Measurements from ENCODE around the gene GLG1. TPM values are rescaled to one million over a fixed set of nuclear protein-coding genes. Genes with fewer than 3 reads are reported as not detected.

The GLG1 gene
- total RNA-seq, 6 donors from 2014 or later: 88.3 to 149 (median 110) TPM

- WGBS, 2 donors: 79 to 89% methylated on average over 5 of the region's 5 CpGs
- Histone ChIP-seq H3K4me3 (no peak overlapping the region), H3K27ac (no peak overlapping the region), H3K9me3 (no peaks in the 10 kb centered on the region), H3K36me3 (no peaks in the 10 kb centered on the region), H3K27me3 (no peaks in the 10 kb centered on the region), H3K4me1 (peaks cover 5 to 31% (median 11%) of the 10 kb centered on the region in 4 donors)
- TF ChIP-seq POLR2AphosphoS5 (IDR thresholded peaks at IDR 0.05) (no peak), EP300 (IDR thresholded peaks at IDR 0.05) (no peak), POLR2A (IDR thresholded peaks at IDR 0.05) (no peak), CTCF (IDR thresholded peaks at IDR 0.05) (no peak)
- ATAC-seq (ENCODE audit: low FRiP score in 2 of 2) (no peak), DNase-seq (no peak)
These were observed 36.3 kb downstream of the GLG1 start for GRCh38 chr16:74570412-74571301.

GRCh38 chr16:74568961-74569631 lies 37.8 kb downstream of the GLG1 start:
- H3K9me3 ChIP-seq: no peaks in the 10 kb centered on the region
- 79 to 92% methylated on average over 5 of the region's 5 CpGs for WGBS, 2 donors
- DNase-seq (no peak), ATAC-seq (ENCODE audit: low FRiP score in 2 of 2) (no peak)
- peaks cover 9 to 44% (median 11%) of the 10 kb centered on the region in 4 donors for H3K4me1 ChIP-seq
- H3K27me3 ChIP-seq: no peaks in the 10 kb centered on the region
- no peaks in the 10 kb centered on the region for H3K36me3 ChIP-seq
- TF ChIP-seq EP300 (IDR thresholded peaks at IDR 0.05) (no peak), POLR2AphosphoS5 (IDR thresholded peaks at IDR 0.05) (no peak), POLR2A (IDR thresholded peaks at IDR 0.05) (no peak), CTCF (IDR thresholded peaks at IDR 0.05) (no peak)
- no peak overlapping the region for H3K27ac ChIP-seq
- no peak overlapping the region for H3K4me3 ChIP-seq

DNA sequence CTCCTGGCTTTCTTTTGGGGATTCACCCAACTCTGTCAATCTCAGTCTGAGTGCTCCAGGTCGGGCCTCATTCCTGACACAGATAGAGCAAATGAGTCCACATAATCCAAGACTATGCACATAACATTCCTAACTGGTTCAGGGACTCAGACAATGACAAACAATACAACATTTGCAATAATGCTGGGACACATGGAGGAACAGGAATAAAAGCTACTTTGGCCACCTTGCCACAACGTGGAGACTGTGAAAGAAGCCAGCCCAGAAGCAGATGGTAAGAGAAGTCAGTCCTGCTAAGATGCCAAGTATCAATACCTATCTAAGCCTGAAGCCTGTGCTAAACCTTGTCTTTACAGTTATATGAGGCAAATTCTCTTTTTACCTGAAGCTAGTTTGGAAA lies 39.0 kb downstream of the GLG1 start:
- Histone ChIP-seq H3K27ac (no peak overlapping the region), H3K4me1 (peaks cover 10 to 40% (median 12%) of the 10 kb centered on the region in 4 donors), H3K4me3 (no peak overlapping the region), H3K9me3 (no peaks in the 10 kb centered on the region), H3K27me3 (no peaks in the 10 kb centered on the region), H3K36me3 (no peaks in the 10 kb centered on the region)
- no peak for DNase-seq
- WGBS, 2 donors: 95 to 100% methylated on average over 2 of the region's 2 CpGs
- TF ChIP-seq CTCF (IDR thresholded peaks at IDR 0.05) (no peak), EP300 (IDR thresholded peaks at IDR 0.05) (no peak), POLR2AphosphoS5 (IDR thresholded peaks at IDR 0.05) (no peak), POLR2A (IDR thresholded peaks at IDR 0.05) (no peak)
- no peak for ATAC-seq (ENCODE audit: low FRiP score in 2 of 2)

DNA sequence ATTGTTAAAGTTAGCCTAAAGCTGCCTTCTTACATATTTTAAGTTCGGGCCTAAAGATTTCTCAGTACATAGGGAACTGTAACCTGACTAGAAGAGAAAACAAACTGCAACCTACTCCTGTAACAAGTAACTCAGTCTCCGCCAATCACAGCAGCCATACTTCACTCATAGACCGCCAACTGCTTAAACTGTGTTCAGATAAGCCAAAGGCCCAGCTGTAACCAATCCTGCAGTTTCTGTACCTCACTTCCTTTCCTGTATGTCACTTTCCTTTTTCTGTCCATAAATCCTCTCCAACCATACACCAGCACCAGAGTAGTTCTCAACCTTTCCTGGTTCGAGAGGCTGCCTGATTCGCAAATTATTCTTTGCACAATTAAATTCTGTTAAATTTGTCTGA lies 41.5 kb downstream of the GLG1 start:
- Histone ChIP-seq H3K27me3 (no peaks in the 10 kb centered on the region), H3K4me1 (peaks cover 4 to 40% (median 12%) of the 10 kb centered on the region in 4 donors), H3K9me3 (no peaks in the 10 kb centered on the region), H3K36me3 (no peaks in the 10 kb centered on the region), H3K27ac (no peak overlapping the region), H3K4me3 (no peak overlapping the region)
- TF ChIP-seq CTCF (IDR thresholded peaks at IDR 0.05) (no peak), POLR2AphosphoS5 (IDR thresholded peaks at IDR 0.05) (no peak), EP300 (IDR thresholded peaks at IDR 0.05) (no peak), POLR2A (IDR thresholded peaks at IDR 0.05) (no peak)
- DNase-seq: no peak
- WGBS, 2 donors: 84 to 95% methylated on average over 5 of the region's 5 CpGs
- ATAC-seq (ENCODE audit: low FRiP score in 2 of 2): no peak
